ENCODE results near the gene HASPIN.
A peak's percentile ranks its signal among the peaks of the same experiment; 100 is the strongest.

Gene HASPIN

GRCh38 chr17:3739422-3740124 is 15.9 kb downstream of the HASPIN start:
- no peak for ATAC-seq

GRCh38 chr17:3740611-3741073 is 16.9 kb downstream of the HASPIN start:
- ATAC-seq = no peak

GRCh38 chr17:3744014-3744413 is 20.3 kb downstream of the HASPIN start:
- ATAC-seq = no peak

GRCh38 chr17:3745071-3745470 is 21.4 kb downstream of the HASPIN start:
- ATAC-seq = no peak

- ATAC-seq = no peak
These were observed 24.1 kb downstream of the HASPIN start for GRCh38 chr17:3747805-3748204.

GRCh38 chr17:3748576-3748975 is 24.9 kb downstream of the HASPIN start:
- ATAC-seq = no peak

- no peak for ATAC-seq
These were observed 26.6 kb downstream of the HASPIN start for GRCh38 chr17:3750296-3750695.

GRCh38 chr17:3750926-3751325 is 27.2 kb downstream of the HASPIN start:
- ATAC-seq = peak; percentile 69 to 70

- ATAC-seq = no peak
These were observed 28.1 kb downstream of the HASPIN start for GRCh38 chr17:3751836-3752235.

GRCh38 chr17:3753624-3754023 is 29.9 kb downstream of the HASPIN start:
- ATAC-seq = no peak

- no peak for ATAC-seq
These were observed 30.4 kb downstream of the HASPIN start for GRCh38 chr17:3754066-3754457.

GRCh38 chr17:3754458-3755334 is 31.0 kb downstream of the HASPIN start:
- peak; percentile 81 to 82 for ATAC-seq

GRCh38 chr17:3755335-3756030 is 31.8 kb downstream of the HASPIN start:
- ATAC-seq = no peak

GRCh38 chr17:3759597-3760216 is 36.0 kb downstream of the HASPIN start:
- ATAC-seq = no peak

- ATAC-seq = no peak
These were observed 37.6 kb downstream of the HASPIN start for GRCh38 chr17:3761036-3761917.

GRCh38 chr17:3761918-3762380 is 38.2 kb downstream of the HASPIN start:
- no peak for ATAC-seq

GRCh38 chr17:3762922-3763776 is 39.4 kb downstream of the HASPIN start:
- peak; percentile 65 to 67 for ATAC-seq

GRCh38 chr17:3763777-3764170 is 40.1 kb downstream of the HASPIN start:
- no peak for ATAC-seq

- ATAC-seq = no peak
These were observed 42.3 kb downstream of the HASPIN start for GRCh38 chr17:3765981-3766380.

GRCh38 chr17:3766779-3767178 is 43.1 kb downstream of the HASPIN start:
- no peak for ATAC-seq

- ATAC-seq = no peak
These were observed 44.6 kb downstream of the HASPIN start for GRCh38 chr17:3768341-3768740.
